CD4-positive, alpha-beta T cell treated with Interleukin-17A for 1 hour (primary cell): ENCODE measurements around the gene TRIM2.
A peak's percentile ranks its signal among the peaks of the same experiment; 100 is the strongest.
"Not testable (repeated sequence)": the region's sequence is repeated elsewhere in the genome, so short reads cannot be mapped to it uniquely, and the experiment has no call there.

Experiments
- DNase-seq: peaks from one replicate; pipeline ENCODE4 v3.0.0-alpha.2; 2020

TRIM2 gene

GRCh38 chr4:153204247-153204671 is at the start of gene TRIM2:
Gene TRIM2 (plus strand): TSS chr4:153204443. CDS start chr4:153204531, 88 bp downstream.
- no peak for DNase-seq

- DNase-seq: no peak
These were observed 48.6 kb upstream of the TRIM2 start for GRCh38 chr4:153155686-153156085.

DNA sequence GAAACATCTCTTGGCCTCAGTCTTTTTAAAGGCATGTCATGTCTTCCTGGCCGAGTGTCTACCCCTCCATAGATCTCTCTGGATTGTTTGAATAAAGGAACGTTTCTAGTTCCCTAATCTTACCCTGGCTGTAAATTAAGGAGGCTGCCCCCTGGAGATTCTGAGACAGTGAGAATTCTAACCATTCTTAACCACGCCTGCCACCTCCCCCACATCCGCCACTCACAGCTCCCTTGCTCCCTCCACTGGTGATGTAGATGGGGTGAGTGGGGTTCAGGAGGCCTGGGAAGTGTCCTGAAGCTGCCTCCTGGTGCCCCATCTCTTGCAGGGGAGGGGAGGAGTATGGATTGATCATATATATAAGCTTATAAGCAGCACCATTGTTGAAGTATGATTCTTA is 48.0 kb upstream of the TRIM2 start:
- DNase-seq: peak; percentile 32

- DNase-seq: no peak
These were observed 47.5 kb upstream of the TRIM2 start for GRCh38 chr4:153156721-153157120.

DNA sequence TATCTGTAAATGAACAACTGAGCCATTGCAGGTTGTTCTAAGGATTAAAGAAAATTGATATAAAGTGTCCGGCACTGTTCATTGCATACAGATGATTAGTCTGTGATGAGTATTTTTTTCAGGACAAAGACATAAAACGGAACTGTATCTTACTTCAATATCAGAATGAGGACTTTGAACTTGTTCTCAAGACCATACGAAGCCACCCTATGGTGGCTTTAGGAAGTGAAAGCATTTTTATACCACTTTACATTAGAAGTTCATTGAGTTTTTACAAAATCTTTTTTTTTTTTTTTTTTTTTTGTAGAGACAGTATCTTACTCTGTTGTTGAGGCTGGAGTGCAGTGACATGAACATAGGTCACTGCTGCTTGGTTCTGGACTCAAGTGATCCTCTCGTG is 45.2 kb upstream of the TRIM2 start:
- DNase-seq: no peak

DNA sequence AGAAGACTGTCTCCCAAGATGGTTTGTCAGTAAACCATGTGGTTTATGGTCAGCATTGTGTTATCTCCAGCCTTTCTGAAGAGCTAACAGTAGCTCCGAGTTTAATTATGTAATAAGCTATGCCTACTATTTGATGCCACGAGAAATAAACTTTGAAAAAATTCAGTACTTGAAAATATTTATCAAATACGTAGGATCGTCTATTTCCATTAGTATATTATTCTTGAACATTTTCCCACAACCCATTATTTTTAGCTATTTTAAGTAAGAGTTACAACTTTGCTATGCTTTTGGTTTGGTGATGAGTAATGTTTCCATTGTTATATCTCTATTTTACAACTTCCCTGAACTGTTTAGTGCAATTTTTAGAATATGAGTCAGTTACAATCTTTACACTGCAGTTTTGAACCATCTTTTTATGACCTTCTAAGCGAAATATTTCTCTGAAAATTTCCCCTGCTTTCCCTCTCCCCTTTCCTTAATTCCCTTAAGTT is 44.5 kb upstream of the TRIM2 start:
- no peak for DNase-seq

DNA sequence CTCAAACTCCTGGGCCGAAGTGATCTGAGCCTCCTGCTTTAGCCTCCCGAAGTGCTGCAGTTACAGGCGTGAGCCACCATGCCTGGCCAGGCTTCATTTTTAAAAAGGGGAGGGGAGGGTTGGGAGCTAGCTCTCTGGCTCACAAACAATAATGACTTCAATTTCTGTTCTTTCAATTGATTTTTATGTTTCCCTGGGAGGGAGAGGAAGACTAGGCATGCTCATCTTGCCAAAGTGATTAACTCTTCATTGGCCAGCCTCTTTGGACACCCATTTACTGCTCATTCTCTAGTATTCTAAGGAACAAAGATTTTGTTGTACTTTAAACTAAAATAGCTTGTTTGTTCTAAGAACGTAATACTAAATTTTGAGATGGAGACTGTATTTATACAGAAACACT is 43.4 kb upstream of the TRIM2 start:
- DNase-seq: no peak

DNA sequence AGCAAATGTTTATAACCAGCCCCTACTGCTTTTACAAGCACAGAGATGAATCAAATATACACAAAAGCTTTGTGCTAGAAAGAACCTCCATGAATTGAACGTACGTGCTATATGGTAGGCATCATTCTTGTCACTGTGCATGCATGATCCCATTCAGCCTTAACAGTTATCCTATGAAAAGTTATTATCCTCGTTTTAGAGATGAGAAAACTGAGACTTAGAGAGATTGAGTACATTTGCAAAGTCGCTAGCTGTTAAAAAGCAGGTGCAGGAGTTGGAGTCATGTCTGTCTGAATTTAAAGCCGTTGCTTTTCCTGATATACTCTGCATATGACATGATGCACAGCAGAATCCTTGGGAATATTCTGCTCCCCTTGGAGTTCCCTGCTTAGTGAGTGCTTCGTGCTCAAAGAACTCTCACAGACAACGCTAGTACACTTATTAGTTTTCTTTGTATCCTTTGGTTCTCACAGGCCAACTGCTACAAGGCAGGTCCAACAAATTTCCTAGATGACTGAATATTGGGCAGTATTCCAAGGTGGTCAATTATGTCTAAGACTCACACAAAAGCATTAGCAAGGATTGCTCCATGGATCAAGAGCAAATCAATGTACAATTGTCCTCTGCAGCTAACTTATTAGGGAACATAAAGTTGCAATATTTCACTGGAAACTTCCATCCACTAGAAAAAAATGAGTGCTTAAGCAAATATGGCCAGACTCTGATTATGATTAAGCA is 42.8 kb upstream of the TRIM2 start:
- DNase-seq: no peak

- DNase-seq: not testable (repeated sequence)
These were observed 39.0 kb upstream of the TRIM2 start for GRCh38 chr4:153165236-153165635.

GRCh38 chr4:153166716-153167501 is 37.3 kb upstream of the TRIM2 start:
- DNase-seq: no peak

- no peak for DNase-seq
These were observed 34.5 kb upstream of the TRIM2 start for GRCh38 chr4:153169776-153170175.

GRCh38 chr4:153170407-153170806 is 33.8 kb upstream of the TRIM2 start:
- no peak for DNase-seq

DNA sequence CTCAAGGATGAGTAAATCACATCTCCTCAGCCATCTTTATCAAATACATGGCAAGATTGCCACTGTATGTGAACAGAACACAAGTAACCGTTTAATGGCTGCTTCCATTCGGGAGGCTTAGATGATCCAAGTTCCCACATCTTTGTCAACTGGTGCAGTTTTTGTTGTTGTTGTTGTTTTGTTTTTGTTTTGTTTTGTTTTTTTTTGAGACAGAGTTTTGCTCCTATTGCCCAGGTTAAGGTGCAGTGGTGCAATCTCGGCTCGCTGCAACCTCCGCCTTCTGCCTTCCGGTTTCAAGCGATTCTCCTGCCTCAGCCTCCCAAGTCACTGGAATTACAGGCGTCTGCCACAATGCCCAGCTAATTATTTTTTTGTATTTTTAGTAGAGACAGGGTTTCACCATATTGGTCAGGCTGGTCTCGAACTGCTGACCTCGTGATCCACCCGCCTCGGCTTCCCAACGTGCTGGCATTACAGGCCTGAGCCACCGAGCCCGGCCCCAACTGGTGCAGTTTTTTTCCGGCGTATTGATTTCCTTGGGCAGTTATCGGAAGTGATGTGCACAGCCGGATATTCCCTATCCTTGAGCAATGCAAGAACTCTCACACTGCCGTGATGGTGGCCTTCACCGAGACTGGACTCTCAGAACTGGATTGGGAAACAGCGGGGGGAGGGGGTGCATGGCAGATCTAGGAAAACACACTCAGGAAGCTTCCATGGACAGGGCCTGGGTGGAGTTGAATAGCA is 29.2 kb upstream of the TRIM2 start:
- DNase-seq: no peak

GRCh38 chr4:153176938-153177337 is 27.3 kb upstream of the TRIM2 start:
- no peak for DNase-seq

- no peak for DNase-seq
These were observed 26.4 kb upstream of the TRIM2 start for GRCh38 chr4:153177841-153178240.

GRCh38 chr4:153179100-153179499 is 25.1 kb upstream of the TRIM2 start:
- no peak for DNase-seq

DNA sequence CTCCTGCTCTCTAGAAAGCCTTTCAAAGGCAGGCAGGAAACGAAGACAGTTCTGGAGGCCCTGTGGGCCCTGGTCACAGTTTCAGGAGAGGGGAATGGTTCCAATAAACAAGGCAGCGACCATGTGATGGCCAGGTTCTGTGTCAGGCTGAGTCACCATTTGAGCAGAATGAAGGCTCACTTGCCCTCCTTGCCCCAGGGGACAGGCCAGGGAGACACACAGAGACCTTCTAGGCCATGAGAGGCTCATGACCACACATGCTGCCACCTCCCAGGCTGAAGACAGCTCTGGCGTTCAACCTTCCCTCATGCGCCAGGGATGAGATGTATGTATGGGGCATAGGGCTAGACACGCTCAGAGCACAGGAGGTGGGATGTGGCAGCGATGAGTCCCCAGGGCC is 22.9 kb upstream of the TRIM2 start:
- DNase-seq: no peak

GRCh38 chr4:153181700-153182099 is 22.5 kb upstream of the TRIM2 start:
- DNase-seq: no peak

GRCh38 chr4:153183146-153183545 is 21.1 kb upstream of the TRIM2 start:
- DNase-seq: no peak

DNA sequence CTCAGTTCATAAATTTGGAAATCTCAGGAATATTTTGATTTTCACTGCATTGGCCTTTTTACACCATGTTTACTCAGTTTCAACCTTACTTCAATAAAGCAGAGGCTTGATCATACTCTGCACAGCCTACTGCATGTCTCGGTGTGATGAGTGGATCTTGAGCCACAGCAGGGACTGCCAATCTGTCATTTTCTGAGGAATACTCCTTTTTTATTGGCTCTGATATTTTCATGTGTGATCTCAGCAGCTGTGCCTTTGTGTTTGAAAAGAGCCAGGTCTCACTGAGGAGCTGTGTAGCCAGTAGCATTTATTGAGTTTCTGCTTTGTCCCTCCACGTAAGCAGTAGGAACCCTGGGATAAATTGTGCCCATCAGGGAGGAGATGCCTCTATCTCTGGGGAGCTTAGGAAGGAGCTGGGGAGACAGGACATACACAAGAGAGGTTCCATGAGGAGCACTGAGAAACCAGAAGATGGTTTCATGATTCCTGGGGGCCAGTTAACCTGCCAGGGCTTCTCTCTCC is 18.9 kb upstream of the TRIM2 start:
- DNase-seq: no peak

DNA sequence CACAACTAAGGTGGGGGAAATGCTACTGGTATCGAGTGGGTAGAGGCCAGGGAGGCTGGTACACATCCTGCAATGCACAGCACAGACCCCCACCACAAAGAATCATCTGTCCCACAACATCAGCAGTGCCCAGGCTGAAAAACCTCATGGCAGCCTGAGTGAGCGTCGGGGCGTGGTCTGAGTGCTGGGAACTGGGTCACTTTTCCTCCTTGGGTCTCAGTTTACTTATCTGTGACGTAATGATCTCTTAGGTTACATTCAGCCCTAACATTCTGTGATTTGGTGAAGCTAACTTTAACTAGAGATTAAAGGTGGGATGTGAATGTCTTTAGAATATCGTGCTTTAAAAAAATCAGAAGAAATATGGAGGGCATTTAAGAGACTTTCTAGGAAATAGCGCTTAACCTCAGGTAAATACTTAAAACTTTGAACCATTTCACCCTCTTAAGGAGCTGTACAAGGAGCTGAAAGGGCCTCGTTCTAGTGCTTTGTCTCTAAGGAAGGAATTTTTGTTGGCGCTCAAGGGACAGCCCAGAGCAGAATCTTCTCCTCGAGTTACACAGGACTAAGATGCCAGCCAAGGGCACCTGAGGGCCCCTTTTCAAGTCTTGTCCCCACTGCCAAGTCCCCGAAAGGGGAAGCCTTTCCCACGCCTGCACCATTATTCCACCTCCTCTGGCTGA is 18.1 kb upstream of the TRIM2 start:
- DNase-seq: no peak

DNA sequence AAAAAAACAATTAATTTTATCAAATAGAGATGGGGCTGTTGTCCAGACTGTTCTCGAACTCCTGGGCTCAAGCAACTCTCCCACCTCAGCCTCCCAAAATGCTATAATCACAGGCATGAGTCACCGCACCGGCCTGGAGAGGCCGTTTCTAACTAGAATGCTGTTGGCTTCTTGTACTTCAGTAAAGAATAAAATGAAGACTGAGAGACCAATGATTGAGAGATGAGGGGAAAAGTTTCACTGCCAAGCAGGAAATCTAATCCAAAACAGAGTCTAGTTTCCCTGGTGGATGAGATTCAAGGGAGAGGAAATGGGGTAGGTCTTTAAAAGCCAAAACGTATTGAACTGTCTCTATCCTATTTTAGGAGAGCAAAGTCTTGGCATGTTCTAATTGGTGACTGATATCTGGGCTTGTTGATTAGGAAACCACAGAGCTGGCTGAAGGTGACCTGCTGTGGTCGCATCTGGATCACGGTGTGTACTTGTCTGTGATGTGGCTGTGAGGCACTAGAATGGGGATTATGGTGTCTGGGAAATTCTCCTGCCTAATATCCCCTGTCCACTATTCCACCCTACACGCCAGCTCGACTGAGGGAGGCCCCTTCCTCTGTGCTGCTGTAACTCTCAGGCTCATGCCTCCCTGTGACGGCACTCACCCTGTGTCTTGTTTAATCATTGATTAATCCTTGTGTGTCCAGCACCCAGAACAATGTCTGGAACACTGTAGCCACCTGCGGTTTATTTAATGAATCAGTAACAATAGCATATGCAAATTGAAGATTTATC is 15.0 kb upstream of the TRIM2 start:
- DNase-seq: no peak
